Naive thymus-derived CD4-positive, alpha-beta T cell (primary cell): Measurements from ENCODE around the gene SLC49A4. TPM values are rescaled to one million over a fixed set of nuclear protein-coding genes. Genes with fewer than 3 reads are reported as not detected.
"Not testable (repeated sequence)": the region's sequence is repeated elsewhere in the genome, so short reads cannot be mapped to it uniquely, and the experiment has no call there.

Source experiments
- ATAC-seq: fragments of 150-1000 bp; cut with Tn5 transposase; 2 replicates; pipeline ENCODE4 v1.10.0; 2021; ENCODE audit warnings: mild to moderate bottlenecking, moderate library complexity
- CTCF ChIA-PET: fragments of 350-600 bp; sonication (Branson Sonifier 250); formaldehyde crosslinking; loops from one replicate; lab custom pipeline; 2021; ENCODE audit warnings: antibody characterized with exemption; lab: Charles Lee
- POLR2A ChIA-PET: fragments of 350-600 bp; sonication (Branson Sonifier 250); formaldehyde crosslinking; loops from one replicate; lab custom pipeline; 2021; ENCODE audit warnings: antibody characterized with exemption, inconsistent platforms; lab: Charles Lee
- DNase-seq, 9 donors: peaks; one replicate each; pipeline versions ENCODE4 v3.0.0 to v3.0.0-alpha.2; 2020 to 2022; ENCODE audit warnings: mixed read lengths in 1 of 9
- H3K27ac ChIP-seq: one replicate; pipeline ENCODE4 v1.7.0; 2013; ENCODE audit warnings: mild to moderate bottlenecking, low read depth, low read length, moderate library complexity
- H3K27me3 ChIP-seq, 2 donors: one replicate each; pipeline ENCODE4 v1.7.0; 2013; ENCODE audit warnings: low read length in 2 of 2, mild to moderate bottlenecking in 2 of 2, moderate library complexity in 2 of 2; ENCODE audit not compliant: control insufficient read depth in 2 of 2, insufficient read depth in 2 of 2
- H3K36me3 ChIP-seq, 3 experiments: 1 replicate in 2 of 3; 2 replicates in 1 of 3; pipeline ENCODE4 v1.7.0; 2013; ENCODE audit warnings: low read length in 3 of 3, mild to moderate bottlenecking in 3 of 3, moderate library complexity in 1 of 3; ENCODE audit not compliant: insufficient read depth in 3 of 3, control insufficient read depth in 2 of 3
- H3K4me1 ChIP-seq, 2 donors: one replicate each; pipeline ENCODE4 v1.7.0; 2013; ENCODE audit warnings: low read length in 2 of 2, mild to moderate bottlenecking in 2 of 2, moderate library complexity in 1 of 2; ENCODE audit not compliant: control insufficient read depth in 2 of 2, insufficient read depth in 2 of 2
- H3K4me3 ChIP-seq: 2 replicates; pipeline ENCODE4 v1.7.0; 2013; ENCODE audit warnings: mild to moderate bottlenecking, low read length
- H3K9me3 ChIP-seq, 3 experiments: 1 replicate in 2 of 3; 2 replicates in 1 of 3; pipeline ENCODE4 v1.7.0; 2013; ENCODE audit warnings: low read length in 3 of 3; ENCODE audit not compliant: control insufficient read depth in 2 of 3
- H3K27ac Mint-ChIP-seq, 9 donors: one replicate each; pipeline ENCODE4 v1.8.0; 2020 to 2022; ENCODE audit warnings: mixed read lengths in 9 of 9, mild to moderate bottlenecking in 8 of 9, moderate library complexity in 5 of 9, inconsistent platforms in 2 of 9
- H3K27me3 Mint-ChIP-seq, 5 donors: one replicate each; pipeline ENCODE4 v1.8.0; 2021 to 2022; ENCODE audit warnings: mixed read lengths in 5 of 5, mild to moderate bottlenecking in 1 of 5
- H3K36me3 Mint-ChIP-seq, 5 donors: one replicate each; pipeline ENCODE4 v1.8.0; 2020 to 2022; ENCODE audit warnings: mixed read lengths in 5 of 5, mild to moderate bottlenecking in 3 of 5, inconsistent platforms in 1 of 5
- H3K4me1 Mint-ChIP-seq, 7 donors: one replicate each; pipeline ENCODE4 v1.8.0; 2020 to 2022; ENCODE audit warnings: mixed read lengths in 7 of 7, mild to moderate bottlenecking in 3 of 7, inconsistent platforms in 1 of 7
- H3K4me3 Mint-ChIP-seq, 10 donors: one replicate each; pipeline ENCODE4 v1.8.0; 2020 to 2022; ENCODE audit warnings: mild to moderate bottlenecking in 10 of 10, mixed read lengths in 10 of 10, moderate library complexity in 6 of 10, inconsistent platforms in 2 of 10
- H3K9me3 Mint-ChIP-seq, 11 donors: one replicate each; pipeline ENCODE4 v1.8.0; 2020 to 2022; ENCODE audit warnings: mixed read lengths in 11 of 11, mild to moderate bottlenecking in 4 of 11, inconsistent platforms in 1 of 11, moderate library complexity in 1 of 11
- intact Hi-C, 2 donors: fragments of 100-400 bp; cut with micrococcal nuclease; formaldehyde crosslinking; loops; one replicate each; pipeline ENCODE4 v1.15.1; 2023
- polyA plus RNA-seq, 2 donors: library from polyadenylated mRNA; unstranded; fragments of 300-500 nt; fragmentation: Illumina TruSeq; gene quantifications; one replicate each; pipeline ENCODE4 v1.2.3, GENCODE V29; 2021
- total RNA-seq, 6 experiments: library from RNA in 5 of 6; stranded (reverse) in 5 of 6; gene quantifications; 1 replicate in 5 of 6; 2 replicates in 1 of 6; pipeline ENCODE4 v1.2.3 and lab custom pipeline; 2021 to 2026

The SLC49A4 gene, protein sequence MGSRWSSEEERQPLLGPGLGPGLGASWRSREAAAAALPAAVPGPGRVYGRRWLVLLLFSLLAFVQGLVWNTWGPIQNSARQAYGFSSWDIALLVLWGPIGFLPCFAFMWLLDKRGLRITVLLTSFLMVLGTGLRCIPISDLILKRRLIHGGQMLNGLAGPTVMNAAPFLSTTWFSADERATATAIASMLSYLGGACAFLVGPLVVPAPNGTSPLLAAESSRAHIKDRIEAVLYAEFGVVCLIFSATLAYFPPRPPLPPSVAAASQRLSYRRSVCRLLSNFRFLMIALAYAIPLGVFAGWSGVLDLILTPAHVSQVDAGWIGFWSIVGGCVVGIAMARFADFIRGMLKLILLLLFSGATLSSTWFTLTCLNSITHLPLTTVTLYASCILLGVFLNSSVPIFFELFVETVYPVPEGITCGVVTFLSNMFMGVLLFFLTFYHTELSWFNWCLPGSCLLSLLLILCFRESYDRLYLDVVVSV
- total RNA-seq, result 10 to 100 TPM in 1 of 5 experiments, 1 to 10 TPM in 4; 2.8 to 12.9 (median 8.4) TPM
- 1 to 10 TPM; 1.9 to 2.1 TPM for polyA plus RNA-seq
- total RNA-seq (lab: John Stamatoyannopoulos, UW), result 12.1 reads per million, percentile 40 among the genes with 10 or more reads in this experiment

DNA sequence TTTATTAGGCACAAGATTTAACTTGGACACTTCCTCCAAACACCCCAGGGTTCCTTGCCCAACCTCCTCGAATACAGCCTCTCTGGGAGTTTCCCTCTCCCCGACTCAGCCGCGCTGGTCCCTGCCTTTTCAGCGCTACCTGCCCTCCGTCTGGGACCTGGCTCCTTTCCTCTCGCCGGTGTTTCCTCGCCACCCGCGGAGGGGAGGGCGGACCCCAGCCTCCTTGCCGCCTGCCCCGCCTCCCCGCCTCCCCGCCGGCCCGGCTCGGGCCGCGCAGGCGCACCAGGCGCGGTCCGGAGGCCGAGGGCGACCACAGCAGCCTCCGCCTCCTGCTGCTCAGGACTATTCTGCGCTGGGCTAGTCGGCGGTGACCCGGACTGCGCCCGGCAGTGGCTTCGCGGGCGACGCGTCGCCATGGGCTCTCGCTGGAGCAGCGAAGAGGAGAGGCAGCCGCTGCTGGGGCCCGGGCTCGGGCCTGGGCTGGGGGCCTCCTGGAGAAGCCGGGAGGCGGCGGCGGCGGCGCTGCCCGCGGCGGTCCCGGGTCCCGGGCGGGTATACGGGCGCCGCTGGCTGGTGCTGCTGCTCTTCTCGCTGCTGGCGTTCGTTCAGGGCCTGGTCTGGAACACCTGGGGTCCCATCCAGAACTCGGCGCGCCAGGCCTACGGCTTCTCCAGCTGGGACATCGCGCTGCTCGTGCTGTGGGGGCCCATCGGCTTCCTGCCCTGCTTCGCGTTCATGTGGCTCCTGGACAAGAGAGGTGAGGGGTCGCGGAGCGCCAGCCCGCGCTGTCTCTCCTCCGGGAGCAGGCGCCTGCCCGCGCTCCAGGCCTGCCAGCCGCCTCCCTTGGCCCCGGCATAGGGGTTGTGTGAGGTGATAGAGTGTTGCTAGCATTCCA, at the start of gene SLC49A4:
TSS of gene SLC49A4 (plus strand) at position 291 of the 895 bp plus-strand sequence. CDS start at position 415, 124 bp downstream.
- no peaks in the 10 kb centered on the region for H3K27me3 ChIP-seq
- ChIA-PET CTCF (no interaction called here), POLR2A (interaction anchor here (0.6 kb wide), 1 partner anchor 296 kb away, joined by 3 read pairs; no protein-coding TSS in a partner anchor)
- H3K27ac Mint-ChIP-seq, result peak within 1 kb of the TSS; percentile 37 to 99 (median 89)
- peak; percentile 58 to 82 (median 62) for DNase-seq
- no peaks in the 10 kb centered on the region for H3K9me3 ChIP-seq
- intact Hi-C loops, result loop anchor here (1.0 to 10.0 kb wide), 7 partner anchors 40 to 1248 kb away; partner anchors contain the start of genes WDR5B (in 2 of the 2), DTX3L (in 1 of the 2), EAF2 (in 1 of the 2) and HCLS1 (in 1 of the 2)
- peaks cover 22 to 28% of the 10 kb centered on the region in 2 donors for H3K4me1 ChIP-seq
- peak; percentile 67 for ATAC-seq
- peak within 1 kb of the TSS in 8 of 10 donors; percentile 64 to 97 (median 92) for H3K4me3 Mint-ChIP-seq
- H3K27ac ChIP-seq, result peak within 1 kb of the TSS; percentile 82
- H3K27me3 Mint-ChIP-seq, result no peaks in the 10 kb centered on the region
- no peaks in the 10 kb centered on the region for H3K36me3 ChIP-seq
- peaks cover 0 to 12% (median 0%) of the 10 kb centered on the region in 5 donors for H3K36me3 Mint-ChIP-seq
- no peaks in the 10 kb centered on the region for H3K9me3 Mint-ChIP-seq
- peak within 1 kb of the TSS; percentile 83 for H3K4me3 ChIP-seq
- H3K4me1 Mint-ChIP-seq, result peaks cover 20 to 27% (median 25%) of the 10 kb centered on the region in 7 donors

DNA sequence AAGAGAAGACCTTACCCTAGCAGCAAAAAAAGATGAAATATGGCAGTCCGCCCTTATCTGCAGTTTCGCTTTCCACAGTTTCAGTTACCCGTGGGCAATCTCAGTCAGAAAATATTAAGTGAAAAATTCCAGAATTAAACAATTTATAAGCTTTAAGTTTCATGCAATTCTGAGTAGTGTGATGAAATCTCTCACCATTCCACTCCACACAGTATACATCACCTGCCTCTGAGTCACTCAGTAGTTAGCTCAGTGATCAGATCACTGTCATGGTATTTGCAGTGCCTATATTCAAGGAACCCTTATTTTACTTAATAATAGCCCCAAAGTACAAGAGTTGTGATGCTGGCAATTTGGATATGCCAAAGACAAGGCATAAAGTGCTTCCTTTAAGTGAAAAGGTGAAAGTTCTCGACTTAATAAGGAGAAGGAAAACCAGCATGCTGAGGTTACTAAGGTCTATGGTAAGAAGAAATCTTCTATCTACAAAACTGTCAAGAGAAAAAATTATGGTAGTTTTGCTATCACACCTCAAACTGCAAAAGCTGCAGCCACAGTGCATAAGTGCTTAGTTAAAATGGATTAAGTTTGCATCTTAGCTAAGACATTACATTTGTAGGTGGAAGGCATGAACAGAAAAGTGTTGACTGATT, 49.4 kb upstream of the SLC49A4 start:
- ChIA-PET CTCF (interaction anchor here (1.5 kb wide), 1 partner anchor 10 kb away, joined by 4 read pairs; no protein-coding TSS in a partner anchor), POLR2A (no interaction called here)
- DNase-seq (no peak), ATAC-seq (no peak)
- Mint-ChIP-seq H3K36me3 (peaks cover 16 to 62% (median 52%) of the 10 kb centered on the region in 5 donors), H3K27me3 (no peaks in the 10 kb centered on the region), H3K27ac (no peak overlapping the region), H3K4me3 (no peak overlapping the region), H3K9me3 (peaks cover 0 to 11% (median 3%) of the 10 kb centered on the region in 11 donors), H3K4me1 (peaks cover 0 to 7% (median 0%) of the 10 kb centered on the region in 7 donors)
- H3K9me3 ChIP-seq, result no peaks in the 10 kb centered on the region
- intact Hi-C loops, result no loop called here
- no peak overlapping the region for H3K4me3 ChIP-seq
- peaks cover 0 to 29% (median 4%) of the 10 kb centered on the region in 3 experiments for H3K36me3 ChIP-seq
- no peaks in the 10 kb centered on the region for H3K4me1 ChIP-seq
- H3K27ac ChIP-seq, result no peak overlapping the region
- no peaks in the 10 kb centered on the region for H3K27me3 ChIP-seq

DNA sequence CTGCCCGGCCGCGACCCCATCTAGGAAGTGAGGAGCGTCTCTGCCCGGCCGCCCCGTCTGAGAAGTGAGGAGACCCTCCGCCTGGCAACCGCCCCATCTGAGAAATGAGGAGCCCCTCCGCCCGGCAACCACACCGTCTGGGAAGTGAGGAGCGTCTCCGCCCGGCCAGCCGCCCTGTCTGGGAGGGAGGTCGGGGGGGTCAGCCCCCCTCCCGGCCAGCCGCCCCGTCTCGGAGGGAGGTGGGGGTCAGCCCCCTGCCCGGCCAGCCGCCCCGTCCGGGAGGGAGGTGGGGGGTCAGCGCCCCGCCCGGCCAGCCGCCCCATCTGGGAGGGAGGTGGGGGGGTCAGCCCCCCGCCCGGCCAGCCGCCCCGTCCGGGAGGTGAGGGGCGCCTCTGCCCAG, 47.6 kb upstream of the SLC49A4 start:
- POLR2A ChIA-PET, H3K9me3 ChIP-seq, H3K4me3 Mint-ChIP-seq, intact Hi-C loops, H3K4me3 ChIP-seq, H3K27me3 Mint-ChIP-seq, H3K4me1 Mint-ChIP-seq, ATAC-seq, DNase-seq, H3K9me3 Mint-ChIP-seq, CTCF ChIA-PET, H3K4me1 ChIP-seq, H3K27me3 ChIP-seq, H3K27ac ChIP-seq, H3K27ac Mint-ChIP-seq: not testable (repeated sequence)
- H3K36me3 Mint-ChIP-seq, result peaks cover 12 to 62% (median 44%) of the 10 kb centered on the region in 5 donors
- H3K36me3 ChIP-seq, result peaks cover 2 to 35% (median 3%) of the 10 kb centered on the region in 3 experiments

DNA sequence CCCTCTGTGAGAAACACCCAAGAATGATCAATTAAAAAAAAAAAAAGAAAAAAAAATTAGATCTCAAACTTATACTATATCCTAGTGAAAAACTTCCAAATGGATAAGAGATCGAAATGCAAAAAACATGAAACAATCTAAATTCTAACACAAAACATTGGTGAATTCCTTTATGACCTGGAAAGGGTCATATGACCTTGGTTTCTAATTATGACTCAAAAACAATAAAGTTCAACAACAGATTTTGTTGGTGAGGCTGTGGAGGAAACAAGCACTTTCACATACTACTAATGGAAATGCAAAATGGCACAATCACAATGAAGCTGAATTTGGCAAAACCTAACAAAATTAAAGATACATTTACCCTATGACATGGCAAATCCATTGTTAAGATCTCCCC, 46.5 kb upstream of the SLC49A4 start:
- CTCF ChIA-PET, result no interaction called here
- ATAC-seq, result no peak
- Histone ChIP-seq H3K36me3 (peaks cover under 1 to 26% (median 3%) of the 10 kb centered on the region in 3 experiments), H3K9me3 (no peaks in the 10 kb centered on the region), H3K4me1 (no peaks in the 10 kb centered on the region), H3K4me3 (no peak overlapping the region), H3K27me3 (no peaks in the 10 kb centered on the region), H3K27ac (no peak overlapping the region)
- no peak for DNase-seq
- peaks cover 0 to 6% (median 2%) of the 10 kb centered on the region in 11 donors for H3K9me3 Mint-ChIP-seq
- H3K4me3 Mint-ChIP-seq, result no peak overlapping the region
- no peaks in the 10 kb centered on the region for H3K27me3 Mint-ChIP-seq
- H3K4me1 Mint-ChIP-seq, result peaks cover 0 to 7% (median 0%) of the 10 kb centered on the region in 7 donors
- no peak overlapping the region for H3K27ac Mint-ChIP-seq
- POLR2A ChIA-PET, result no interaction called here
- intact Hi-C loops, result no loop called here
- peaks cover 15 to 62% (median 44%) of the 10 kb centered on the region in 5 donors for H3K36me3 Mint-ChIP-seq

DNA sequence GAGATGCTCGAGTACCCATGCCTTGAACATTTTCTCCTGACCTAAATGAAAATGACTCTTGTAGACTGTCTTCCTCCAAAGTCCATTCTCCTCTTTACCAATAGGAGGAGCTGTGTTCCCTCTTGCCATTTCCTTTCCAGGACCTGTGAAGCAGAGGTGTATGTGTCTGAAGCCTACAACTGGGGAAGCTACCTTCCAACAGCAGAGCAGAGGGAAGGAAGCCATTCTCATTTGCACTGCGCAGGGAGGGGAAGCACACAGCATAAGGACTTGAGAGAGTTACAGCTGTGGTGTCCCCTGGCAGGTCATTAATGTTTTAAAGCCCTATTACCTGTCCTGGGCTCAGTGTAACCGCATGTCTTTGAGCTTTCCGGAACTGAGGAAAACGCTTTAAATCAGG, 39.9 kb upstream of the SLC49A4 start:
- intact Hi-C loops, result loop anchor here (1.0 to 10.0 kb wide), 8 partner anchors 38 to 504 kb away; partner anchors contain the start of genes HSPBAP1 (in 1 of the 2) and SLC49A4 (in 1 of the 2)
- Histone ChIP-seq H3K27ac (no peak overlapping the region), H3K4me3 (no peak overlapping the region), H3K36me3 (peaks cover 6 to 27% (median 11%) of the 10 kb centered on the region in 3 experiments), H3K27me3 (no peaks in the 10 kb centered on the region), H3K9me3 (no peaks in the 10 kb centered on the region), H3K4me1 (no peaks in the 10 kb centered on the region)
- H3K36me3 Mint-ChIP-seq, result peaks cover 6 to 55% (median 40%) of the 10 kb centered on the region in 5 donors
- H3K9me3 Mint-ChIP-seq, result peaks cover 0 to 1% (median 0%) of the 10 kb centered on the region in 11 donors
- ChIA-PET CTCF (interaction anchor here (0.9 to 1.0 kb wide), 6 partner anchors 9 to 515 kb away, joined by 3 to 11 read pairs (median 3); partner anchors contain the start of genes SEC22A and SEMA5B), POLR2A (no interaction called here)
- H3K4me3 Mint-ChIP-seq, result no peak overlapping the region
- peak; percentile 88 for ATAC-seq
- DNase-seq, result peak in 7 of 9 donors; percentile 10 to 56 (median 44)
- H3K27ac Mint-ChIP-seq, result no peak overlapping the region
- H3K4me1 Mint-ChIP-seq, result peaks cover 0 to 10% (median 0%) of the 10 kb centered on the region in 7 donors
- no peaks in the 10 kb centered on the region for H3K27me3 Mint-ChIP-seq
